ENCODE results near the gene OR6S1.
A peak's percentile ranks its signal among the peaks of the same experiment; 100 is the strongest.
"Not testable (repeated sequence)": the region's sequence is repeated elsewhere in the genome, so short reads cannot be mapped to it uniquely, and the experiment has no call there.

Gene OR6S1

GRCh38 chr14:20667957-20668356 lies 26.5 kb upstream of the OR6S1 start:
- DNase-seq, result no peak

DNA sequence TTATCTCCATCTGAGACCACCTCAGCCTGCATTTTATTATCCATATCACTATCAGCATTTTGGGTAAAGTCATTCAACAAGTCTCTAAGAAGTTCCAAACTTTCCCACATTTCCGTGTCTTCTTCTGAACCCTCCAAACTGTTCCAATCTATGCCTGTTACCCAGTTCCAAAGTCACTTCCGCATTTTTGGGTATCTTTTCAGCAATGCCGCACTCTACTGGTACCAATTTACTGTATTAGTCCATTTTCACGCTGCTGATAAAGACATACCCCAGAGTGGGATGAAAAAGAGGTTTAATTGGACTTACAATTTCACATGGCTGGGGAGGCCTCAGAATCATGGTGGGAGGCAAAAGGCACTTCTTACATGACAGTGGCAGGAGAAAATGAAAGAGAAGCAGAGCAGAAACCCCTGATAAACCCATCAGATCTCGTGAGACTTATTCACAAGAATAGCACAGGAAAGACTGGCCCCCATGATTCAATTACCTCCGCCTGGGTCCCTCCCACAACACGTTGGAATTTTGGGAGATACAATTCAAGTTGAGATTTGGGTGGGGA lies 25.0 kb upstream of the OR6S1 start:
- DNase-seq, result not testable (repeated sequence)

- peak; percentile 58 for DNase-seq
Measured at GRCh38 chr14:20662968-20663732, 21.7 kb upstream of the OR6S1 start.

- DNase-seq, result no peak
Measured at GRCh38 chr14:20661197-20661596, 19.7 kb upstream of the OR6S1 start.

GRCh38 chr14:20659813-20660395 lies 18.4 kb upstream of the OR6S1 start:
- DNase-seq, result no peak

DNA sequence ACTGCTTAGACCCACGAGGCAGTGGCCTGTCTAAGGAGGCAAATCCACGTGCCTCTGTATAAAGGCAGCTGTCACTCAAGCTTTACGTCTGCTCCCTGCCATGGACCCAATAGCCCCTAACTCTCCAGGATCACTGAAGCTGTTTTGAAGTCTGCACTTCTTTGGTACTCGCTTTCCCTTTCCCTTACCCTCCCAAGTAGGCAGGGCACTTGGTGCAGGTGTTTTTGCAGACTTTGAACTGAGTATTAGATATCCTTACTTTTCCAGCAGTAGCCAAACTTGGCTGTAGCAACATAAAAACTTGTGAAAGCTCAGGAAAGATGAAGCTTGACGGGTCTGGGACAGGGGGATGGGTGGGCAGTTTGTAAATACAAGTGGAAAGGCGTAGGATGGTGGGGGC lies 17.8 kb upstream of the OR6S1 start:
- DNase-seq, result no peak

DNA sequence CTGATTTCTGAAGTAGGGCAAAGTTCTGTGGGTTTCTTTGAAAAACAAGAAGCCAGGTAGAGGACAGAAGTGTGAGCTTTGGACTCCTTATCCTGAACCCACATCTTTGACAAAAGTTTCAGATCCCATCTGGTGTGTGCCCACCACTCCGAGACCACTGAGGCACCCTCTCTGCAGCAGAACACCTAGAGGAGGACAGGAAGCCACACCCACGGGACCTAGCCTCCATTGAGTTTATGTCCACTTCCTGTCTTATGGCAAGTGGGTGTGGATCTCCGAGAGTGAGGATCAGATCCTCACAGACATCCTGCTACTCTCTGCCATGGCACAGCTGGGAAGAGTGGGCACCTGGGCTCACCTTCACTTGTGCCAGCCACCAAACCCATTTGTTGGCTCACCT lies 16.8 kb upstream of the OR6S1 start:
- no peak for DNase-seq

GRCh38 chr14:20657216-20658211 lies 16.0 kb upstream of the OR6S1 start:
- DNase-seq, result no peak

DNA sequence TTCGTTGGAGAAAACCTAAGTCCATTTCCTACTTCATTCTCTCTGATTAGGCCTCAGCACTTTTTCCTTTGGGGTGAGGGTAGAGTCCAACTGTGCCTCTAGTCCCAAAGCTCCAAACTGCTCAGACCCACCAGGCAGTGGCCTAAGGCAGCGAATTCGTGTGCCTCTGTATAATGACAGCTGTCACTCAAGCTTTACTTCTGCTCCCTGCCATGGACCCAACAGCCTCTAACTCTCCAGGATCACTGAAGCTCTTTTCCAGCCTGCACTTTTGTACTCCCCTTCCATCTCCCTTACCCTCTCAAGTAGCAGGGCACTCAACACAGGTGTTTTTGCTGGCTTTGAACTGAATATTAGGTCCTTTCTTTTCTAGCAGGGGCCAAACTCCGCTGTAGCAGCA lies 14.8 kb upstream of the OR6S1 start:
- no peak for DNase-seq

DNA sequence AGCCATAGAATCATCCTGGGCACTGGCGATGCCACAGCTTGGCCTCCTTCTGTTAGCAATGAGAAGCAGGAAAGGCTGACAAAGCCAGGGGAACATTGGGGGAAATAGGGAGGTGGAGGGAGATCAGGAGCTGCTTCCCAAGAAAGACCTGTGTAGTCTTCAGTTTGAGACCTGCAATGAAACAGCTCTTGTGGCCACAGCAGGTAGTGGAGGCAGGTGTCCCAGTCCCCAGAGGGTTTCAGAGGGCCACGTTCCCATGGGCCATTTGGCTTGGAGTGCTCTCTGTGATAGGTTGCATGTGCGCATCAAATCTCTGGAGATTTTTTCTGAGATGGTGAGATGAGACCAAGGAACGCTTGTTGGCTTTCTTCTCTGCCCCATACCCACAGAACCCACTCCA lies 14.4 kb upstream of the OR6S1 start:
- DNase-seq, result no peak

DNA sequence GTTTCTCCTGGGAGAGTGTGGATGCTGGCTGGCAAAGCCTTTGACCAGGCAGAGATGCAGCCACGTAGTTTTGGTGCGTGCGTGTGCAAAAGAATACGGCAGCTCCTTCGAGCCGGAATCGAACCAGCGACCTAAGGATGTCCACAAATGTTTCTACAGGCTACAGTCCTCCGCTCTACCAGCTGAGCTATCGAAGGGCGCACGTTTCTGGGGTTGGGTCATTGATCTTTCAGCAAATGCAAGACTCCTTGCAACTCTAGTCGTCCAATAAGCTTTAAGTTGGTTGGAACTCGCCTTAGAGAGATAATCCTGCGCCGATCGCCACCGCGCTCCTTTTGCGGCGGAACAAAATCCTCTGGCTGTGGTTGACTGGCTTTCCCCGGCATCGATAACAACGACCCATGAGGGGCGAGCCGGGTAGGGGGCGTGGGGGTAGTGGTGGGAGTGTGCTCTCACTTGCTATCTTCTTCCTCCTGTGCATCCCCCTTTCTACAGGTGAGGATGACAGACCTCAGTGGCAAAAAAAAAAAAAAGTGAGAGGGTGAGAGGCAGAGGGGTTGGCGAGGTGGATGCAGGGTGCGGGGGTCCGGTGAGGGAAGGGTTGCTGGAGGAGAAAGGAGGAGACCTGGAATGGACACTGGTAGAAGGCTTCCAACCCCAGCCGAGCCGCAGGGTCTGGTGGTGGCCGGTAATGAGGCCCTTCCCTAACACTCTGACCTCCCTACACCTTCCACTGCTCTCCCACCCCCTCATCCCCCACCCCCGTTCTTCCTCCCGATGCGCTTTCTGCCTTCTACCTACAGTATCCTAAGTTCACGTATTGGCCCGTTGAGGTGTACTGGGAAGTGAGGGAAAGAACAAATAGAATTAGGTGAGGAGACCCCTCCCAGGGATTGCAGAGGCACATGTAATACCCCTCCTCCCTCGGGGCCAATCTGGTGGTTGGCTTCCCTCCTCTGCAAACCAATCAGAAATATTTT lies 11.8 kb upstream of the OR6S1 start:
- no peak for DNase-seq

DNA sequence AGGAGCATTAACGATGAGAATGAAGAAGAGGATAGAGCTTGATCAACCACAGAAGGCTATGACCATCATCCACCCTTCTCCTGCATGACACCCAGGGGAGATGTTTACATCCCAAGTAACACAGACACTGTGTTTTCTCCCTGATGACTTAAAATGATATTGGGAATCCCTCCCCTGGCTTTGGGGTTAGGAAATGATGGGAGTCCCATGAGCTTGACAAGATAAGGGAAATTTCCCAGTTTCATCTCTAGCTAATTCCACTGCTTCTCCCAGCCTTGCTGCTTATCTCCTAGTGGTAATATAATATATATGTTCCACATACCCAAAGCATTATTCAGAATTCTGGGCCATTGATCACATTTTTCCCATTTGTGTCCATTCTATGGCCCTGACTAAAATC lies 4.0 kb upstream of the OR6S1 start:
- no peak for DNase-seq

- DNase-seq, result no peak
Measured at GRCh38 chr14:20644520-20644919, 3.0 kb upstream of the OR6S1 start.

DNA sequence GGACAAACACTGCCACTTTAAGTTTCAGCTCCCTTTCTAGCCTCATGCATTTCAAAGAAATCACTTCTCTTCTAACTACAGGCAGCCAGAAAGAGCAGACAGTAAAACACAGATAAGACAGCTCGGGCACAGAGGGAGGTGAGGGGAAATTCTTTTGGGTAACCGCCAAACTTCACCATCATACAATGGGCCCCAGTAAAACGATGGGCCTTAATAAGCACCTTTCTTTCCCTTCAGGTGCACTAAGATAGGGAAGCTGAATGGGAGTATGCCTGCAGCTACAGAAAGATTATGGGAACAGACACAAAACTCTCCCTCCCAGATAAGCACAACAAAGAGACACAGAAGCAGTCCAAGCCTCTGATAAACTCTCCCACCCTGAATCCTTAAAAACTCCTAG lies 1.3 kb upstream of the OR6S1 start:
- DNase-seq, result not testable (repeated sequence)

- DNase-seq, result no peak
Measured at GRCh38 chr14:20642182-20642581, 691 bp upstream of the OR6S1 start.

DNA sequence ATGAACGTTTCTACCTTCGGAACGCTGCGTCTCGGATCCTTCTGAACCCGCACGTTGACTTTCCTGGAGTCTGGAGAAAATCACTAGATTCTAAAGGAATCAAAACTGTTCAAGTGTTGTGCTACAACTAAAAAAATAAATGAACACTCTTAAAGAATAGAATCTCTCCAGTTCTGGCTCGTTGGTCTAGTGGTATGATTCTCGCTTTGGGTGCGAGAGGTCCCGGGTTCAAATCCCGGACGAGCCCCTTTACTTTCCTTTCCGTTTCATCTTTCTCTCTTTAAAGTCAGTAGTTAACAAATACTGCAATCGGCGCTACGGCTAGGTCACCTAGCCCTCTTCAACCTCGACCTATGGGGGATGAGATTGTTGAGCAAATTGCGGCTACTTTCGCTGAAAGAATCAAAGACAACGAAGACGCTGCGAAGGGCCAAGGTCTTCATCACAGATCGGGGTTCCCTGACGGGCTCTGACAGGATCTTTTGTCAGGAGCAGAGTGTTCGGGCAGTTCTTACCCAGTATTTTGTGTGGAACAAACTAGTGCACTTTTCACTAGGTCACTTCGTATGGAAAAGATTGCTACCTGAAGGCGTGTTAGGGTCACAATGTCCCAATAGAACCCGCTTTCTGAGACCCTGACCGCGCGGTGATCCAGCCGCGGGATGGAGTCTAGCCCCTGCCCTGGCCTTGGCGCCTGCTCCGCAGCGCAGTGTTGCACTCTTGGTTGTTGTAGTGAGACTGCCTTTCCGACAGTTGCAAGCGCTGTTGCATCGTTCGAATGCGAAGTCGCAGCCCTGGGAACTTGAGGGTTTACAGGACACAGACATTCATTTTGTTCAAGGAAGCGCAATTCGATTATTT lies 8.4 kb downstream of the OR6S1 start:
- DNase-seq, result peak; percentile 33

GRCh38 chr14:20632448-20632830 lies 9.1 kb downstream of the OR6S1 start:
- DNase-seq, result peak; percentile 47

GRCh38 chr14:20631880-20632389 lies 9.6 kb downstream of the OR6S1 start:
- peak; percentile 47 for DNase-seq

DNA sequence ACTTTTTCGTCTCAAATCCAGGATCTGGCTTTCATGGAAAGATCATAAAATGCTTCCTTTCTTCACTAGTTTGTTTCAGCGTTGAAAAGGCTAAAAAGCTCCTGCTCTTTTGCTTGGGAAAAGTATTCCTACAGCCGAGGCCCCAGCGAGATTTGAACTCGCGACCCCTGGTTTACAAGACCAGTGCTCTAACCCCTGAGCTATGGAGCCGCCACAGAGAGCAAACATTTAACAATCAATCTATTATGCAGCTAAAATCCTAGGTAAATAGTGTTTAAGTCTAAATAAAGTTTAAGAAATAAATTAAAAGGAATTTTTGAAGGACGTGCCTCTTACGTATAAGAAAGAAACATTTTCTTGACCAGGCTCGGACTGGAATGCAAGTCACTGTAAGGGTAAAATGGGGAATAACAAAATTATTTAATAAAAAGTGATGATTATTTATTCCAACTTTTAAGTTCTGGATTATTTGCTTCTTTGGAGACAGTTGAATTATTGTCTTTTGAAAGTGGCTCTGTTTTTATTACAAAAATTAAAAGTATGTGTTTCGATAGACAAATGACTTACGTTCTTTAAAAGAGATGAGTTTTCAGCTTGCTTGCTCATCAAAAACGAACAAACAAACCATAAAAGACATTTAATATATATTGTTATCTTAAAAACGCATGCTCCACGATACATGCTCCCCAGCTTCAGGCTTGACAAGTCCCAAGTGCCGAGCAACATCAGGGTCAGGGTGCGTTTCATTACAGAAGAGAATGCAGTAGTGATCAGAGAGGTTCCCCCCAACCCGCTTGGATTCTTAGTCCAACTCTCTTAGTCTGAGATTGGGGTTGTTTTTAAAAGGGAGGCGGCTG lies 10.2 kb downstream of the OR6S1 start:
- peak; percentile 70 for DNase-seq

Measured in SHP77 treated with DMSO at 0.1 percent for 48 hours (cell line).